Activated B cell treated with CpG ODN at 0.5 μM for 24 hours (primary cell): Measurements from ENCODE around the gene DOCK2. TPM values are rescaled to one million over a fixed set of nuclear protein-coding genes. Genes with fewer than 3 reads are reported as not detected.
A peak's percentile ranks its signal among the peaks of the same experiment; 100 is the strongest.

Source experiments
- ATAC-seq: fragments of 200-7000 bp; cut with Tn5 transposase; one replicate; pipeline ENCODE4 v1.10.0; 2021; ENCODE audit warnings: low read depth, mild to moderate bottlenecking, moderate library complexity
- CTCF ChIA-PET: fragments of 350-600 bp; sonication (Branson Sonifier 250); formaldehyde crosslinking; loops from one replicate; lab custom pipeline; 2021; ENCODE audit warnings: antibody characterized with exemption; lab: Charles Lee
- POLR2A ChIA-PET: fragments of 350-600 bp; sonication (Branson Sonifier 250); formaldehyde crosslinking; loops from one replicate; lab custom pipeline; 2021; ENCODE audit warnings: antibody characterized with exemption; lab: Charles Lee
- DNase-seq: peaks from one replicate; pipeline ENCODE4 v3.0.0; 2022
- H3K27ac Mint-ChIP-seq: one replicate; pipeline ENCODE4 v1.8.0; 2020; ENCODE audit warnings: mixed read lengths
- H3K27me3 Mint-ChIP-seq: one replicate; pipeline ENCODE4 v1.8.0; 2021; ENCODE audit warnings: mixed read lengths
- H3K36me3 Mint-ChIP-seq: one replicate; pipeline ENCODE4 v1.8.0; 2021; ENCODE audit warnings: low read depth, mixed read lengths
- H3K4me1 Mint-ChIP-seq: one replicate; pipeline ENCODE4 v1.8.0; 2021; ENCODE audit warnings: mixed read lengths
- H3K4me3 Mint-ChIP-seq: one replicate; pipeline ENCODE4 v1.8.0; 2020; ENCODE audit warnings: mild to moderate bottlenecking, mixed read lengths
- H3K9me3 Mint-ChIP-seq: one replicate; pipeline ENCODE4 v1.8.0; 2020; ENCODE audit warnings: mixed read lengths
- intact Hi-C: fragments of 100-400 bp; cut with micrococcal nuclease; formaldehyde crosslinking; loops from one replicate; pipeline ENCODE4 v1.15.1; 2024
- total RNA-seq: library from RNA; stranded (reverse); gene quantifications from 2 replicates; pipeline ENCODE4 v1.2.3, GENCODE V29; 2022
- TF ChIP-seq, protein P1 (sequence below): fragments of 200-600 bp; IDR thresholded peaks from one replicate; pipeline ENCODE4 v1.8.0; 2022; ENCODE audit warnings: antibody characterized with exemption, mild to moderate bottlenecking

Gene DOCK2
- total RNA-seq, 1 donor from 2014 or later: 344 TPM

DNA sequence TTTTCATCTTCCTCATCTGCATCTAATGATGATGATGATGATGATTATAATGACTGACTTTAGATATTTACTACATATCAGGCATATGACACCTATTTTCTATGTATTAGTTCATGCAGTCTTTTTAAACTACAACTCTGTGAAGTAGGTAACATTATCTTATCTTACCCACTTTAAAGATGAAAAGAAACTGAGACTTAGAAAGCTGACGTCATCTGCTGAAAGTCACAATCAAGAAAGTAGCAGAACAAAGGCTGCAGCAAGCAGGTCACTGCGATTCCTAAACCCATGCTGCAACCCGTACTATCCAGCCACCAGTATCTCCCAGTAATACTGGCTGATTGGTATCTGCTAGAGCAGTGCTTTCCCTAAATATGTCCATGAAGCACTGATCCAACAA, 383.3 kb downstream of the DOCK2 start:
- DNase-seq (no peak), ATAC-seq (no peak)
- Mint-ChIP-seq H3K9me3 (no peaks in the 10 kb centered on the region), H3K4me3 (no peak overlapping the region), H3K27ac (no peak overlapping the region), H3K27me3 (no peaks in the 10 kb centered on the region), H3K36me3 (peaks cover 90% of the 10 kb centered on the region), H3K4me1 (no peaks in the 10 kb centered on the region)
- POLR2A ChIA-PET: no interaction called here
- intact Hi-C loops: no loop called here
- TF ChIP-seq, protein P1, sequence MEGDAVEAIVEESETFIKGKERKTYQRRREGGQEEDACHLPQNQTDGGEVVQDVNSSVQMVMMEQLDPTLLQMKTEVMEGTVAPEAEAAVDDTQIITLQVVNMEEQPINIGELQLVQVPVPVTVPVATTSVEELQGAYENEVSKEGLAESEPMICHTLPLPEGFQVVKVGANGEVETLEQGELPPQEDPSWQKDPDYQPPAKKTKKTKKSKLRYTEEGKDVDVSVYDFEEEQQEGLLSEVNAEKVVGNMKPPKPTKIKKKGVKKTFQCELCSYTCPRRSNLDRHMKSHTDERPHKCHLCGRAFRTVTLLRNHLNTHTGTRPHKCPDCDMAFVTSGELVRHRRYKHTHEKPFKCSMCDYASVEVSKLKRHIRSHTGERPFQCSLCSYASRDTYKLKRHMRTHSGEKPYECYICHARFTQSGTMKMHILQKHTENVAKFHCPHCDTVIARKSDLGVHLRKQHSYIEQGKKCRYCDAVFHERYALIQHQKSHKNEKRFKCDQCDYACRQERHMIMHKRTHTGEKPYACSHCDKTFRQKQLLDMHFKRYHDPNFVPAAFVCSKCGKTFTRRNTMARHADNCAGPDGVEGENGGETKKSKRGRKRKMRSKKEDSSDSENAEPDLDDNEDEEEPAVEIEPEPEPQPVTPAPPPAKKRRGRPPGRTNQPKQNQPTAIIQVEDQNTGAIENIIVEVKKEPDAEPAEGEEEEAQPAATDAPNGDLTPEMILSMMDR: no peak
- CTCF ChIA-PET: no interaction called here

DNA sequence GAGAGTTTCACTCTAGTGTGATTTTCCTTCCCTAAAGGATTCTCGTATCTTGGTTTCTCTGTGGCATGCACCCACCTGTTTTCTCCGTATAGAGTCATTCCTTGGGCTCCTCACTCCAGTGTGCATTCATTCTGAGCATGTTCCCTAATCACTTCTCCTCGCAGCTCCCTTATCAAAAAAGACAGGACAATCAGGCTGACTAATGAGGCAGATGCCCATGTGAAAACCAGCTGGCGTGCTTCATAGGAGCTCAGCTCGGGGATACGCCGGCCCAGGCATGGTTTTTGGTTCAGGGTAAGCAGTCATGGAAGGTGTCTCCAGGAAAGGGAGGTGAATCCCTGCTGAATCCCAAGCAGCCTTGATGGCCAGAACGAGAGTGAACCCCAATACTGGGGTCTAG, 384.4 kb downstream of the DOCK2 start:
- peaks cover 91% of the 10 kb centered on the region for H3K36me3 Mint-ChIP-seq
- DNase-seq: no peak
- CTCF ChIA-PET: no interaction called here
- H3K27ac Mint-ChIP-seq: no peak overlapping the region
- no peaks in the 10 kb centered on the region for H3K27me3 Mint-ChIP-seq
- POLR2A ChIA-PET: no interaction called here
- H3K4me1 Mint-ChIP-seq: no peaks in the 10 kb centered on the region
- TF ChIP-seq, protein P1: no peak
- no peak for ATAC-seq
- H3K4me3 Mint-ChIP-seq: no peak overlapping the region
- intact Hi-C loops: no loop called here
- H3K9me3 Mint-ChIP-seq: no peaks in the 10 kb centered on the region

DNA sequence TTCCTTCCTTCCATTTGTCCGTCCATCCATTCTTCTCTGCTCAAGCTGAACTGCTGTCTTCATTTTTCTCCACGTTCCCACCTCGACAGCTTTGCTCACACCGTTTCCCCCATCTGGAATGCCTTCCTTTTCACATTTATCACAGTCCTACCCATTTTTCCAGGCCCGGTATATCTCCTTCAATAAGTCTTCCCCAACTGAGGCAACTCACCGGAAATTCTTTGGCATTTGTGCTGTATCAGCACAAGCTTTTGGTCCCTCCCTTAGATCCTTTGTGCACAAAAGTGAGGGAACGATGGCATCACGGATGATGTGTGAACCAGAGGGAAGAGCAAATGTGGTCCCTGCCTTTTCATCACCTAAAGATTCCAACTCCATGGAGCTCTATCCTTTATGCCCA, 388.8 kb downstream of the DOCK2 start:
- H3K4me3 Mint-ChIP-seq: no peak overlapping the region
- CTCF ChIA-PET: no interaction called here
- intact Hi-C loops: no loop called here
- no peaks in the 10 kb centered on the region for H3K9me3 Mint-ChIP-seq
- H3K36me3 Mint-ChIP-seq: peaks cover 92% of the 10 kb centered on the region
- DNase-seq (no peak), ATAC-seq (no peak)
- TF ChIP-seq, protein P1: no peak
- H3K27ac Mint-ChIP-seq: peak overlapping the region; percentile 6
- H3K27me3 Mint-ChIP-seq: no peaks in the 10 kb centered on the region
- POLR2A ChIA-PET: no interaction called here
- no peaks in the 10 kb centered on the region for H3K4me1 Mint-ChIP-seq

DNA sequence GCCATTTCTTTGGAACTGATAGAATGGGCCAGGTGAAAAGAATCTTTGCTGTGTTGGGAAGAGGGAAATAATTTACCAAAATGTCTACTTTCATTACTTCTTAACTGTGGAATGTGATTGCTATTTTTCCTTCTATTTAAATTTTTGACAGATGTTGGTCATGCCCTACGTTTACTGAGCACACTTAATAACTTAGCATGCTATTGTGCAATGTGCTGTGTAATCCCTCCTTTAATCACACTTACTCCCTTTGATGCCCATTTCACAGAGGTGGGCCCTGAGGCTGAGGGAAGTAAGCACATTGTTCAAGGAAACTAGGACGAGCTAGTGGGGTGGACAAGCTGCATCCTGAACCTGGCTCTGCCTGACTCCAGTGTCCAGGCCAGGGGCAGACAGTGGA, 391.0 kb downstream of the DOCK2 start:
- H3K27ac Mint-ChIP-seq: peak overlapping the region; percentile 54
- no peaks in the 10 kb centered on the region for H3K4me1 Mint-ChIP-seq
- no peak for DNase-seq
- H3K27me3 Mint-ChIP-seq: no peaks in the 10 kb centered on the region
- H3K36me3 Mint-ChIP-seq: peaks cover 87% of the 10 kb centered on the region
- CTCF ChIA-PET: no interaction called here
- POLR2A ChIA-PET: no interaction called here
- ATAC-seq: no peak
- H3K9me3 Mint-ChIP-seq: no peaks in the 10 kb centered on the region
- no peak overlapping the region for H3K4me3 Mint-ChIP-seq
- TF ChIP-seq, protein P1: no peak
- intact Hi-C loops: no loop called here

DNA sequence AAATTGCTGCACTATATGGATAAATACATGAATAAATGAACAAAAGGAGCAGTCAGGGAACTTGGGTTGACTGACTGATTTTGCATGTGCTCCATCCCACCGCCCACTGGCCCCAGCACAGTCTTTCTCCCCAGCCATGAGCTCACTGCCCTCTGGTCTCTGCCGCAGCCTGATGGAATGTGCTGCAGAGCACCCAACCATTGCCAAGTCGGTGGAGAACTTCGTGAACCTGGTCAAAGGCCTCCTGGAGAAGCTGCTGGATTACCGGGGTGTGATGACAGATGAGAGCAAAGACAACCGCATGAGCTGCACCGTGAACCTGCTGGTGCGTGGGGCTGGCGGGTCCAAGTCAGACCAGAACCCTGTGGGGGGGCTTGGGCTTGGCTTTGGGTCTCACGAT, 397.2 kb downstream of the DOCK2 start:
- intact Hi-C loops: no loop called here
- Mint-ChIP-seq H3K36me3 (peaks cover 85% of the 10 kb centered on the region), H3K27me3 (no peaks in the 10 kb centered on the region), H3K9me3 (no peaks in the 10 kb centered on the region), H3K4me3 (no peak overlapping the region), H3K27ac (no peak overlapping the region), H3K4me1 (no peaks in the 10 kb centered on the region)
- POLR2A ChIA-PET: no interaction called here
- TF ChIP-seq, protein P1: no peak
- DNase-seq: no peak
- no peak for ATAC-seq
- CTCF ChIA-PET: no interaction called here
